Endothelial cell of umbilical vein (primary cell): ENCODE data around the gene RAD51B. TPM values are rescaled to one million over a fixed set of nuclear protein-coding genes. Genes with fewer than 3 reads are reported as not detected.
A peak's percentile ranks its signal among the peaks of the same experiment; 100 is the strongest.

Experiments used
- BruUV-seq: library from RNA; stranded (reverse); fragments of 400-500 nt; replicated peaks from 2 replicates; lab custom pipeline; 2021; lab: Mats Ljungman, UMichigan
- CTCF ChIA-PET: fragments of 300-600, 350-600 bp; sonication (Branson Sonifier 250); formaldehyde crosslinking; loops from one replicate; lab custom pipeline; 2021; ENCODE audit warnings: antibody characterized with exemption, inconsistent platforms; lab: Charles Lee
- POLR2A ChIA-PET: fragments of 300-600, 350-600 bp; sonication (Branson Sonifier 250); formaldehyde crosslinking; loops from one replicate; lab custom pipeline; 2021; ENCODE audit warnings: antibody characterized with exemption, inconsistent platforms; lab: Charles Lee
- DNase-seq: peaks from one replicate; pipeline ENCODE4 v3.0.0-alpha.2; 2011; ENCODE audit warnings: low read depth, low spot score
- FAIRE-seq: peaks from 2 replicates; lab custom pipeline; 2011; peaks lifted over from hg19 to GRCh38; lab: Jason Lieb, UNC
- H2AFZ ChIP-seq: 2 replicates; pipeline ENCODE4 v1.6.0; 2012; ENCODE audit warnings: low read depth, low read length, control low read depth, inconsistent platforms
- H3K27ac ChIP-seq: 2 replicates; pipeline ENCODE4 v1.5.1; 2011; ENCODE audit warnings: low read depth, mild to moderate bottlenecking, control low read depth, low read length, moderate library complexity; ENCODE audit not compliant: insufficient read depth
- H3K27me3 ChIP-seq, 2 experiments: 2 replicates each; pipeline versions ENCODE4 v1.6.0 to v1.6.1; 2011; ENCODE audit warnings: low read length in 2 of 2, mixed read lengths in 1 of 2; ENCODE audit not compliant: control insufficient read depth in 2 of 2, insufficient read depth in 2 of 2
- H3K36me3 ChIP-seq, 2 experiments: 2 replicates in 1 of 2; 3 replicates in 1 of 2; pipeline ENCODE4 v1.5.1; 2011; ENCODE audit warnings: low read length in 2 of 2, mild to moderate bottlenecking in 1 of 2, moderate library complexity in 1 of 2; ENCODE audit not compliant: control insufficient read depth in 2 of 2, insufficient read depth in 2 of 2; ENCODE audit errors: extremely low read depth in 1 of 2
- H3K4me1 ChIP-seq: 3 replicates; pipeline ENCODE4 v1.5.1; 2011; ENCODE audit warnings: mild to moderate bottlenecking, low read length; ENCODE audit not compliant: control insufficient read depth, insufficient read depth; ENCODE audit errors: extremely low read depth
- H3K4me2 ChIP-seq: 2 replicates; pipeline ENCODE4 v1.6.1; 2011; ENCODE audit warnings: low read length, control low read depth, mixed read lengths; ENCODE audit not compliant: insufficient read depth
- H3K4me3 ChIP-seq, 3 experiments: fragments of 200-600 bp in 1 of 3; sonication (generic), shearing (Covaris generic) in 1 of 3; replicated peaks in 1 of 3; 2 replicates each; pipeline ENCODE4 v1.5.1; 2011 to 2016; ENCODE audit warnings: control low read depth in 3 of 3, low read length in 3 of 3, mild to moderate bottlenecking in 2 of 3, inconsistent platforms in 1 of 3, low read depth in 1 of 3, moderate library complexity in 1 of 3; ENCODE audit not compliant: insufficient read depth in 1 of 3
- H3K79me2 ChIP-seq: 2 replicates; pipeline ENCODE4 v1.6.0; 2012; ENCODE audit warnings: low read length, inconsistent platforms; ENCODE audit not compliant: control insufficient read depth, insufficient read depth
- H3K9ac ChIP-seq: replicated peaks from 2 replicates; pipeline ENCODE3; 2011; ENCODE audit warnings: low read length, control low read depth; ENCODE audit not compliant: insufficient read depth; ENCODE audit errors: extremely low read depth
- H3K9me1 ChIP-seq: replicated peaks from 3 replicates; pipeline ENCODE4 v1.6.0; 2011; ENCODE audit warnings: mild to moderate bottlenecking, low read length; ENCODE audit not compliant: control insufficient read depth, insufficient read depth; ENCODE audit errors: extremely low read depth
- H3K9me3 ChIP-seq: replicated peaks from 2 replicates; pipeline ENCODE4 v1.5.1; 2012; ENCODE audit warnings: low read length, inconsistent platforms; ENCODE audit not compliant: control insufficient read depth, insufficient read depth
- H4K20me1 ChIP-seq: replicated peaks from 2 replicates; pipeline ENCODE3; 2011; ENCODE audit warnings: mild to moderate bottlenecking, low read length; ENCODE audit not compliant: control insufficient read depth, insufficient read depth; ENCODE audit errors: extremely low read depth
- CTCF ChIP-seq, 2 donors: IDR thresholded peaks; 1 replicate in 1 of 2; 2 replicates in 1 of 2; pipeline ENCODE4 v1.5.1; 2011; ENCODE audit warnings: low read length in 2 of 2, mild to moderate bottlenecking in 2 of 2, moderate library complexity in 2 of 2, control low read depth in 1 of 2, inconsistent platforms in 1 of 2, low read depth in 1 of 2; ENCODE audit not compliant: insufficient read depth in 1 of 2; ENCODE audit errors: extremely low read depth in 1 of 2
- EZH2 ChIP-seq: IDR thresholded peaks from 2 replicates; pipeline ENCODE4 v1.6.1; 2012; ENCODE audit warnings: borderline replicate concordance, low read depth, mild to moderate bottlenecking, moderate library complexity, low read length, inconsistent platforms; ENCODE audit not compliant: severe bottlenecking
- FOS ChIP-seq: IDR thresholded peaks from 2 replicates; pipeline ENCODE4 v1.6.1; 2011; ENCODE audit warnings: mild to moderate bottlenecking, low read length, moderate library complexity, borderline replicate concordance; ENCODE audit not compliant: insufficient read depth
- GATA2 ChIP-seq: IDR thresholded peaks from 2 replicates; pipeline ENCODE4 v1.7.0; 2011; ENCODE audit warnings: low read depth, mild to moderate bottlenecking, moderate library complexity, mixed read lengths, low read length; ENCODE audit not compliant: insufficient read length, insufficient read depth
- JUN ChIP-seq: IDR thresholded peaks from 2 replicates; pipeline ENCODE4 v1.6.1; 2011; ENCODE audit warnings: borderline replicate concordance, low read depth; ENCODE audit not compliant: insufficient read length, insufficient read depth
- MAX ChIP-seq: IDR thresholded peaks from 2 replicates; pipeline ENCODE4 v1.6.1; 2011; ENCODE audit not compliant: insufficient read depth, insufficient read length
- MYC ChIP-seq: IDR thresholded peaks from one replicate; pipeline ENCODE4 v1.6.1; 2011; ENCODE audit warnings: mild to moderate bottlenecking, low read depth, low read length
- POLR2A ChIP-seq: IDR thresholded peaks from 2 replicates; pipeline ENCODE4 v1.6.1; 2012; ENCODE audit warnings: low read depth, mild to moderate bottlenecking, control low read depth, low read length
- POLR2AphosphoS5 ChIP-seq: IDR thresholded peaks from 2 replicates; pipeline ENCODE4 v1.6.1; 2012; ENCODE audit warnings: low read depth, mild to moderate bottlenecking, control low read depth, low read length, moderate library complexity; ENCODE audit not compliant: insufficient read depth
- dilution Hi-C: fragments of 300-500 bp; cut with MboI; formaldehyde crosslinking; loops from one replicate; pipeline ENCODE4 v1.15.0; 2019; ENCODE audit warnings: low sequenced_read_pairs; ENCODE audit not compliant: extremely low pct_ligation_motif_present
- intact Hi-C: fragments of 100-400 bp; cut with micrococcal nuclease; formaldehyde crosslinking; loops from one replicate; pipeline ENCODE4 v1.10.0; 2022
- polyA plus RNA-seq, 4 experiments: library from polyadenylated mRNA; depleted of rRNA in 3 of 4; stranded (reverse) in 3 of 4; unstranded in 1 of 4; fragments of >200 nt; gene quantifications; 2 replicates each; pipeline versions ENCODE4 v1.2.1 to v1.2.3, GENCODE V29; 2011 to 2012; ENCODE audit warnings: missing spikeins in 1 of 4
- total RNA-seq: library from RNA; stranded (reverse); gene quantifications from 2 replicates; pipeline ENCODE4 v1.2.3, GENCODE V29; 2021

The RAD51B gene
- total and polyA plus RNA-seq, 2 donors (not counting 3 experiments of a cell fraction or from before 2014, with no cell fraction given), result 3.9 to 19.0 TPM

GRCh38 chr14:68757618-68758081 lies 938.1 kb downstream of the RAD51B start:
- Histone ChIP-seq H3K4me2 (no peak overlapping the region), H3K36me3 (no peaks in the 10 kb centered on the region), H3K9me3 (no peaks in the 10 kb centered on the region), H3K27me3 (no peaks in the 10 kb centered on the region), H3K9me1 (no peaks in the 10 kb centered on the region), H3K4me1 (peaks cover 26% of the 10 kb centered on the region), H3K9ac (no peak overlapping the region), H4K20me1 (no peaks in the 10 kb centered on the region), H3K4me3 (no peak overlapping the region), H3K27ac (no peak overlapping the region), H2AFZ (no peak overlapping the region), H3K79me2 (no peaks in the 10 kb centered on the region)
- CTCF ChIA-PET, result interaction anchor here (1.0 to 1.8 kb wide), 5 partner anchors 12 to 460 kb away, joined by 3 to 6 read pairs (median 4); no protein-coding TSS in a partner anchor
- intact Hi-C loops (no loop called here), dilution Hi-C loops (no loop called here)
- BruUV-seq, result no TSS peak
- peak; percentile 63 for FAIRE-seq
- POLR2A ChIA-PET, result interaction anchor here (0.7 kb wide), 1 partner anchor 30 kb away, joined by 3 read pairs; no protein-coding TSS in a partner anchor
- DNase-seq, result no peak
- no peak for TF ChIP-seq MAX
- no peak for TF ChIP-seq FOS
- no peak for TF ChIP-seq MYC
- no peak for TF ChIP-seq CTCF (IDR thresholded peaks at IDR 0.05; ENCODE audit: extremely low read depth in 1 of 2, insufficient read depth in 1 of 2, low read depth in 1 of 2, low read length in 2 of 2)
- no peak for TF ChIP-seq POLR2AphosphoS5
- TF ChIP-seq GATA2, result no peak
- no peak for TF ChIP-seq POLR2A
- no peak for TF ChIP-seq EZH2
- no peak for TF ChIP-seq JUN
